Natural killer cell (primary cell): ENCODE results near the gene OSBPL10. TPM values are rescaled to one million over a fixed set of nuclear protein-coding genes. Genes with fewer than 3 reads are reported as not detected.

Experiments
- ATAC-seq, 3 donors: fragments of 150-1000 bp in 2 of 3; fragments of 200-7000 bp in 1 of 3; cut with Tn5 transposase; 1 replicate in 1 of 3; 2 replicates in 2 of 3; pipeline ENCODE4 v1.10.0; 2021; ENCODE audit warnings: mild to moderate bottlenecking in 2 of 3, moderate library complexity in 2 of 3
- DNase-seq, 2 donors: peaks; one replicate each; pipeline versions ENCODE4 v3.0.0 to v3.0.0-alpha.2; 2013 to 2021; ENCODE audit warnings: mixed read lengths in 1 of 2
- H3K27ac ChIP-seq: one replicate; pipeline ENCODE4 v1.5.1; 2013; ENCODE audit warnings: mild to moderate bottlenecking, low read length
- H3K27me3 ChIP-seq: one replicate; pipeline ENCODE4 v1.6.1; 2013; ENCODE audit warnings: low read length; ENCODE audit not compliant: control insufficient read depth, insufficient read depth
- H3K36me3 ChIP-seq: one replicate; pipeline ENCODE4 v1.6.1; 2013; ENCODE audit warnings: low read length; ENCODE audit not compliant: control insufficient read depth, insufficient read depth
- H3K4me1 ChIP-seq: one replicate; pipeline ENCODE4 v1.6.1; 2013; ENCODE audit warnings: low read length; ENCODE audit not compliant: control insufficient read depth, insufficient read depth
- H3K4me3 ChIP-seq: one replicate; pipeline ENCODE4 v1.5.1; 2013; ENCODE audit warnings: low read length
- H3K9me3 ChIP-seq: one replicate; pipeline ENCODE4 v1.6.1; 2013; ENCODE audit warnings: low read length; ENCODE audit not compliant: control insufficient read depth, insufficient read depth
- H3K27ac Mint-ChIP-seq, 2 donors: one replicate each; pipeline ENCODE4 v1.8.0; 2022; ENCODE audit warnings: mild to moderate bottlenecking in 2 of 2, mixed read lengths in 2 of 2, moderate library complexity in 1 of 2
- H3K27me3 Mint-ChIP-seq, 2 donors: one replicate each; pipeline ENCODE4 v1.8.0; 2022; ENCODE audit warnings: low read depth in 2 of 2, mixed read lengths in 2 of 2
- H3K36me3 Mint-ChIP-seq: one replicate; pipeline ENCODE4 v1.8.0; 2022; ENCODE audit warnings: mixed read lengths
- H3K4me1 Mint-ChIP-seq, 2 donors: one replicate each; pipeline ENCODE4 v1.8.0; 2022; ENCODE audit warnings: mixed read lengths in 2 of 2
- H3K4me3 Mint-ChIP-seq: one replicate; pipeline ENCODE4 v1.8.0; 2022; ENCODE audit warnings: mild to moderate bottlenecking, moderate library complexity, mixed read lengths
- H3K9me3 Mint-ChIP-seq, 2 donors: one replicate each; pipeline ENCODE4 v1.8.0; 2022; ENCODE audit warnings: mixed read lengths in 2 of 2
- CTCF ChIP-seq: fragments of 200-600 bp; IDR thresholded peaks from one replicate; pipeline ENCODE4 v1.8.0; 2022; ENCODE audit warnings: antibody characterized with exemption
- WGBS: methylation state at CpG from one replicate; pipeline ENCODE4 v1.1.7; 2013; ENCODE audit warnings: missing lambda C conversion rate; ENCODE audit not compliant: insufficient coverage; 5-methylcytosine and 5-hydroxymethylcytosine counted together
- intact Hi-C: fragments of 100-400 bp; cut with micrococcal nuclease; formaldehyde crosslinking; loops from one replicate; pipeline ENCODE4 v1.14.2; 2022
- total RNA-seq, 4 donors: library from RNA; stranded (reverse); fragments of 120-200 nt in 1 of 4; gene quantifications; one replicate each; pipeline versions ENCODE4 v1.2.3 to v1.2.4, GENCODE V29; 2013 to 2022

OSBPL10 gene
- total RNA-seq, 3 donors from 2014 or later (not counting 1 experiment from before 2014, with no cell fraction given) = 1.00 to 3.6 (median 1.6) TPM

DNA sequence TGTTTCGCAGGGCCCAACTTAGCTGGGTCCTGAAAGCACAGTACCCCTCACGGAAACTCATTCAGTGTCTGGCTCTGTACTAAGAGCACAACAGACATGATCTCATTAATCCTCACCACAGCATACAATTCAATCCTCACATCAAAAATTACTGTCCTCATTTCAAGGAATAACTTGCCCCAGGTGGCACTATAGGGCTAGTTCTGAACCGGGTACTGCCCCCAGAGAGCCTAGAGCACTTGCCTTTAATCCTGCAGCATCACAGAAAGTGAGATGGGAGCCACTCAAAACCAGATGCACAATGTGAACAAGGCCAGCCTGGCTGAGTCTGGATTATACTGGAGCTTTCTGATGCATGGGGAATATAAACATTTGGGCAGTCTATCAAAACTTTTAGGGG, 122.6 kb downstream of the OSBPL10 start:
- intact Hi-C loops = no loop called here
- H3K4me1 Mint-ChIP-seq = no peaks in the 10 kb centered on the region
- no peak overlapping the region for H3K27ac ChIP-seq
- no peaks in the 10 kb centered on the region for H3K27me3 ChIP-seq
- H3K36me3 ChIP-seq = no peaks in the 10 kb centered on the region
- no peak overlapping the region for H3K27ac Mint-ChIP-seq
- H3K4me1 ChIP-seq = no peaks in the 10 kb centered on the region
- DNase-seq = no peak
- no peaks in the 10 kb centered on the region for H3K9me3 Mint-ChIP-seq
- H3K4me3 Mint-ChIP-seq = no peak overlapping the region
- no peak for ATAC-seq
- WGBS = 85% methylated on average over 3 of the region's 3 CpGs
- H3K4me3 ChIP-seq = no peak overlapping the region
- TF ChIP-seq CTCF = no peak
- no peaks in the 10 kb centered on the region for H3K27me3 Mint-ChIP-seq
- H3K9me3 ChIP-seq = no peaks in the 10 kb centered on the region
- no peaks in the 10 kb centered on the region for H3K36me3 Mint-ChIP-seq

- Mint-ChIP-seq H3K9me3 (no peaks in the 10 kb centered on the region), H3K36me3 (no peaks in the 10 kb centered on the region), H3K27ac (no peak overlapping the region), H3K4me1 (no peaks in the 10 kb centered on the region), H3K4me3 (no peak overlapping the region), H3K27me3 (no peaks in the 10 kb centered on the region)
- intact Hi-C loops = no loop called here
- Histone ChIP-seq H3K9me3 (no peaks in the 10 kb centered on the region), H3K27me3 (no peaks in the 10 kb centered on the region), H3K36me3 (no peaks in the 10 kb centered on the region), H3K27ac (no peak overlapping the region), H3K4me1 (no peaks in the 10 kb centered on the region), H3K4me3 (no peak overlapping the region)
- DNase-seq (no peak), ATAC-seq (no peak)
- TF ChIP-seq CTCF = no peak
- 21% methylated on average over 2 of the region's 3 CpGs for WGBS
These were observed 127.5 kb downstream of the OSBPL10 start for GRCh38 chr3:31853580-31853979.

DNA sequence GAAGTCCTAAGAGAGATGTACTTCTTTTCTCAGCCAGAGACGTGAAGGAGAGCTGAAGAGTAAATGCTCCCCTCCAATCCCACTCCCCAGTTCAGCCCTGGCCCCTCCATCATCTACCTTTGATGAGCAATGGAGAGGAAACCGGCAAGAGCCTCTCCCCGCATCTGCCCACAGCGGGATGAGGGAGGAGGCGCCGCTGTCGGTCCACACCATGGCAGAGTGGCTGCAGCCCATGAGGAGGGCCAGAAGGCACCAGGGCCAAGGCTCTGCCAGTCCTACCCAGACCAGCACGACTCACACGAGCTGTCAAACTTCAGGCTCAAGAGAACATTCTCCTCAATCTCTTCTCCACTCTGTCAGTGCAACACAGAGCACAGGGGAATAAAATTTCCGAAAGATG, 129.8 kb downstream of the OSBPL10 start:
- no peaks in the 10 kb centered on the region for H3K36me3 ChIP-seq
- intact Hi-C loops = no loop called here
- no peaks in the 10 kb centered on the region for H3K9me3 ChIP-seq
- DNase-seq (no peak), ATAC-seq (no peak)
- Mint-ChIP-seq H3K9me3 (no peaks in the 10 kb centered on the region), H3K36me3 (no peaks in the 10 kb centered on the region), H3K4me3 (no peak overlapping the region), H3K27ac (no peak overlapping the region), H3K27me3 (peaks cover 0 to 3% of the 10 kb centered on the region in 2 donors), H3K4me1 (no peaks in the 10 kb centered on the region)
- no peak overlapping the region for H3K27ac ChIP-seq
- TF ChIP-seq CTCF = no peak
- no peaks in the 10 kb centered on the region for H3K4me1 ChIP-seq
- WGBS = 86% methylated on average over 10 of the region's 10 CpGs
- no peak overlapping the region for H3K4me3 ChIP-seq
- H3K27me3 ChIP-seq = no peaks in the 10 kb centered on the region

GRCh38 chr3:31848911-31849310, 132.2 kb downstream of the OSBPL10 start:
- Histone ChIP-seq H3K4me3 (no peak overlapping the region), H3K4me1 (no peaks in the 10 kb centered on the region), H3K27me3 (no peaks in the 10 kb centered on the region), H3K36me3 (no peaks in the 10 kb centered on the region), H3K27ac (no peak overlapping the region), H3K9me3 (no peaks in the 10 kb centered on the region)
- intact Hi-C loops = no loop called here
- Mint-ChIP-seq H3K27ac (no peak overlapping the region), H3K27me3 (peaks cover 0 to 5% of the 10 kb centered on the region in 2 donors), H3K4me1 (no peaks in the 10 kb centered on the region), H3K4me3 (no peak overlapping the region), H3K9me3 (no peaks in the 10 kb centered on the region), H3K36me3 (no peaks in the 10 kb centered on the region)
- TF ChIP-seq CTCF = no peak
- DNase-seq (no peak), ATAC-seq (no peak)
